HG02981 (cell line): ENCODE data around the gene ATP13A2.
"Not testable (repeated sequence)": the region's sequence is repeated elsewhere in the genome, so short reads cannot be mapped to it uniquely, and the experiment has no call there.

Source experiments
- ATAC-seq: cut with Tn5 transposase; IDR thresholded peaks from one replicate; pipeline ENCODE4 v1.9.1; 2021; ENCODE audit warnings: mild to moderate bottlenecking, moderate library complexity; ENCODE audit not compliant: unreplicated experiment

Gene ATP13A2

DNA sequence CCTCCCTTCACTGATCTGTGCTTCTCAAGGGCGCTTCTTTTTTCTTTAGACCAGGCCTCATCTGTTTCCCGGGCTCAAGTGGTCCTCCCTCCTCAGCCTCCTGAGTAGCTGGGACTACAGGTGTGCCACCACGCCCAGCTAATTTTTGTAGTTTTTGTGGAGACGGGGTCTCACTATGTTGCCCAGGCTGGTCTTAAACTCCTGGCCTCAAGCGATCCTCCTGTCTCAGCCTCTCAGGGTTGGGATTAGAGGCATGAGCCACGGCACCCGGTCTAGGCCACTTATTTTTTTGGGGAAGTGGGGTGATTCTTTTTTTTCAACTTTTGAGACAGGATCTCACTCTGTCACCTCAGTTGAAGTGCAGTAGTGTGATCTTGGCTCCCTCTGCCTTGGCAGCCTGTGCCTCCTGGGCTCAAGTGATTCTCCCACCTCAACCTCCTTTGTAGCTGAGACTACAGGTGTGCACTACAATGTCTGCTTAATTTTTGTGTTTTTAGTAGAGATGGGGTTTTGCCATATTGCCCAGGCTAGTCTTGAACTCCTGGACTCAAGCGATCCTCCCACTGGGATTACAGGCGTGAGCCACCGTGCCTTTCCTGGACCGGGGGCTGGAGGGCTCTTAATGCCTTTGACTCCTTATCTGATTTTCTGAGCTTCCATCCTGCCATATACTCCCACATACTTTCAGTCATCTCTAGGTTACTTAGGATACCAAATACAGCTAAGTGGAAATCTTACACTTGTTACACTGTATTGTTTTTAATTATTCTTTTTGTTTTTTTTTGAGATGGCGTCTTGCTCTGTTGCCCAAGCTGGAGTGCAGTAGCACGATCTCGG lies 50.2 kb downstream of the ATP13A2 start:
- no peak for ATAC-seq

DNA sequence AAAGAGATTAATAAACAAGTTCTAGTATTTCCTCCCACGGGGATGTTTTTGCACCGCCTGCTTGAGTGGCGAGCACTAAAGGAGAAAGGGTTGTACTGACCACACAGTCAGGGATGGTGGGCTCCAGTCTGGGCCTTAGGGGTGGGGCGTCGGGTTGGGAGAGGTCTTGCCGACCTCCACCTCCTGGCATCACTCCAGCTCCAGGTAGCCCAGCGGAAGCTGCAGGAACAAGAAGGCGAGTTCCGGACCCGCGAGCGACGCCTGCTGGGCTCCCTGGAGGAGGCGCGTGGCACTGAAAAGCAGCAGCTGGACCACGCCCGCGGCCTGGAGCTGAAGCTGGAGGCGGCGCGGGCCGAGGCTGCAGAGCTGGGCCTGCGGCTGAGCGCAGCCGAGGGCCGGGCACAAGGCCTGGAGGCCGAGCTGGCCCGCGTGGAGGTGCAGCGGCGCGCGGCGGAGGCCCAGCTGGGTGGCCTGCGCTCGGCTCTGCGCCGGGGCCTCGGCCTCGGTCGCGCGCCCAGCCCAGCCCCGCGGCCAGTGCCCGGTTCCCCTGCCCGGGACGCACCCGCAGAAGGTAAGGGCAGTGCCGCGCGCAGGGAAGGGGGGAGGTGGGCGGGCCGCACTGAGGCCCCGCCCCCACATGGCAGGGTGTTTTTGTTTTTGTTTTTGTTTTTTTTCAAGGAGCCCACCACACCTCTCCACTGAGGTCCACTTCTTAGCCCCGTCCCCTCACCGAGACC lies 51.0 kb downstream of the ATP13A2 start:
- no peak for ATAC-seq

GRCh38 chr1:16958475-16958874 lies 53.3 kb downstream of the ATP13A2 start:
- ATAC-seq: no peak

DNA sequence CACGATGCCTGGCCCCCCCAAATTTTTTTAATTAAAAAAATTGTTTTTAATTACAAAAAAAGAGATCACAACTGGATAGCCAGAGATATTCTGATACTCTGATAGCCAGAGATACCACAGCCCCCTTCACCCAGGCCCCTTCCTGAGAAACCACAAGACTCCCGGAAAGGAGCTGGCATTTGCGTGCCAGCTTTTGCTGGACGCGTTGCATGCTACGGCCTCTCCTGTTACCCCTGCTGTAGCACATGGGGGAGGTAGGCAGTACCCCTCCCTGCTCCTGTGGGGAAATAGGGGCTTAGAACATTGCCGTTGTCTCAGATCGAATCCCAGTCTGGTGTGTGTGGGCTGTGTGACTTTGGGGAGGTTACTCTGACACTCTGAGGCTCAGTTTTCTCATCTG lies 54.0 kb downstream of the ATP13A2 start:
- ATAC-seq: no peak

GRCh38 chr1:16956775-16957174 lies 55.0 kb downstream of the ATP13A2 start:
- no peak for ATAC-seq

GRCh38 chr1:16955186-16955585 lies 56.5 kb downstream of the ATP13A2 start:
- ATAC-seq: no peak

- ATAC-seq: no peak
Measured at GRCh38 chr1:16954579-16954978, 57.1 kb downstream of the ATP13A2 start.

- not testable (repeated sequence) for ATAC-seq
Measured at GRCh38 chr1:16952376-16952775, 59.4 kb downstream of the ATP13A2 start.

DNA sequence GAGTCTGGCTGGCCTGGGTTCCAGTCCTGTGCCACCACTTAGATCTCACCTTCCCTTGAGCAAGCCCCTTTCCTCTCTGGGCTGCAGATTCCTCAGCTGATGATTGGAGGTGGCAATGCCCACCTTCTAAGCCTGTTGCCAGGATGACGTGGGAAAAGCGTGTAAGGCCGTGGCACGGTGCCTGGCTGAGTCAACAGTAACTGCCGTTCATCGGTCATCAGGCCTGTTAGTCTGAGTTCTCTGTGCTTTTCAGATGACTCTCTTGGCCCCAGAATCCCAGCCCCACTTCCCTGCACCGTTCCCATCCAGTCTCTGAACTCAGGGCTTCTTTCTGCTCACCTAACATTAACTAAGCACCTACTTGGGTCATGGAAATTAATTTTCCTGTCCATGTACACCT lies 62.7 kb downstream of the ATP13A2 start:
- not testable (repeated sequence) for ATAC-seq

- ATAC-seq: not testable (repeated sequence)
Measured at GRCh38 chr1:16948282-16948891, 63.3 kb downstream of the ATP13A2 start.

DNA sequence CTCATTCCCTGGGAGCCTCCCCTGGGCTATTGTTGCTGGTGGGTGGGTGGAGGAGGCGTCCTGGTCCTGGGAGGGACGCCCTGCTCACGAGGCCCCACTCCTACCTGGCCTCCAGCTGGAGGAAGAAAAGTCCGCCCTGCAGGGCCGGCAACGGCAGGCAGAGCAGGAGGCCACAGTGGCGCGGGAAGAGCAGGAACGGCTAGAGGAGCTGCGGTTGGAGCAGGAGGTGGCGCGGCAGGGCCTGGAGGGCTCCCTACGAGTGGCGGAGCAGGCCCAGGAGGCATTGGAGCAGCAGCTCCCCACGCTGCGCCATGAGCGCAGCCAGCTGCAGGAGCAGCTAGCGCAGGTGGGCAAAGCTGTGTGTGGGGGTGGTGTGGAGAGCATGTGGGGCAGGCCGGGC lies 65.1 kb downstream of the ATP13A2 start:
- ATAC-seq: no peak

GRCh38 chr1:16946185-16946584 lies 65.5 kb downstream of the ATP13A2 start:
- ATAC-seq: not testable (repeated sequence)

GRCh38 chr1:16945512-16945911 lies 66.2 kb downstream of the ATP13A2 start:
- not testable (repeated sequence) for ATAC-seq

GRCh38 chr1:16944038-16944437 lies 67.7 kb downstream of the ATP13A2 start:
- ATAC-seq: no peak

DNA sequence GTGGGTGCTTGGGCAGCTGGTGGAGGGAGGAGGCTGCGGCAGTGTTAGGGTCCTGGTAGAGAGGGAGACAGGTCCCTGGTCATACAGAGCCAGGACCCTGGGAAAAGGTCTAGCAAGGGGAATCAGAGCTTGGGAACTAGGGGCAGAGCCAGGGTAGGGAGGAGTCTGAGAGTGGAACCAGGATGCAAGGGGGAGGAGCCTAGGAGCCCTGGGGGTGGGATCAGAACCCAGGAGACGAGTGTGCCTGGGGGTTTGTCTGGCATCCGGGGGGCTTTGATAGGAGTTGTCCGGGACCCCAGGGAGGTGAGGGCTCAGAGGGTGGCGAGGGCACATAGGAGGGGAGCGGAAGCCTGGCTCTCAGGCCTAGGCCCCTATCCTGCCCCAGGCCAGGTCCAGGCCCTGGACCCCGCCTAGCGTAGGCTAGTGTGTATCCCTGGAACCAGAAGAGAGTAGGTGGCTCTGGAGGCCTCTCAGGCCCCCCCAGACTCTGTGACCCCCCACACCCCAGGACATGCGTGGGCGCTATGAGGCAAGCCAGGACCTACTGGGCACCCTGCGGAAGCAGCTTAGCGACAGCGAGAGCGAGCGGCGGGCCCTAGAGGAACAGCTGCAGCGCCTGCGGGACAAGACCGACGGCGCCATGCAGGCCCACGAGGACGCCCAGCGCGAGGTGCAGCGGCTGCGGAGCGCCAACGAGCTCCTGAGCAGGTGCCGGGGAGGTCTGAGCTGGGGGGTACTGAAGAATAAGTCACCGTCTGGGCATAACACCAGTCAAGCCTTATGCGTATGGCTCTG lies 72.1 kb downstream of the ATP13A2 start:
- not testable (repeated sequence) for ATAC-seq

DNA sequence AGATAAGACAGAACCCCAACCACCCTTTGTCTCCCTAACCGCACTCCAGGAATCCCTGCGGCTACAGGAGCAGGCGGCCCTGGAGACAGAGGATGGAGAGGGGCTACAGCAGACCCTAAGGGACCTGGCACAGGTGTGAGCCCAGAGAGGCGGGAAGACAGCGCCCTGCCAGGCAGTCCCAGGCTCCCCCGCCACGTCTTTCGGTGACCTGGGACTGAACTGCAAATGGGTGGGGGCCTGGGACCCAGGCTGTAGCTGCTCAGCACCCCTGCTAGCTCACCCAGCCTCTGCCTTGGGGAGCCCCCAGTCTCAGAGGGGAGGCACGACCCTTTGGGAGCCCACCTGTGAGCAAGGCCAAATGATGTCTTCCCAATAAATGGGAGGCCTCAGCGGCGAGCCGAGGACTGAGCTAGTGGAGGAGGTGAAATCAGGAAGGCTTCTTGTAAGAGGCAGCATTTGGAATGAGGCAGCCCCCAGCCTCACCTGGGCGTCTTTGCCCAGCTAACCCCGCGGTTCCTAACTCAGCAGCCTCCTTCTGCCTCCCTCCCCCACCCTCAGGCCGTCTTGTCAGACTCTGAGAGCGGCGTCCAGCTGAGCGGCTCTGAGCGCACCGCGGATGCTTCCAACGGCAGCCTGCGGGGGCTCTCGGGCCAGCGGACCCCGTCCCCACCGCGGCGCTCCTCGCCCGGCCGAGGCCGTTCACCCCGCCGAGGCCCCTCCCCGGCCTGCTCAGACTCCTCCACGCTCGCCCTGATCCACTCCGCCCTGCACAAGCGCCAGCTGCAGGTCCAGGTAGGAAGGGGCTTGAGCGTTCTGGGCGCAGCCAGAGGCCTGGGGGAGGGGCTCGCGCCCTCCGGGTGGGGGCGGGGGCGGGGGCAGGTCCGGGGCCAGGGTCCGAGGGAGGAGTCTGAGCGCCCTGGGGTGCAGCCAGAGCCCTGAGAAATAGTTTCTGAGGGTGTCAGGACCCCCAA lies 73.1 kb downstream of the ATP13A2 start:
- no peak for ATAC-seq

GRCh38 chr1:16936580-16936979 lies 75.1 kb downstream of the ATP13A2 start:
- ATAC-seq: not testable (repeated sequence)
